T follicular helper cell (primary cell): ENCODE measurements around the gene LRP1B.

Source experiments
- DNase-seq: peaks from one replicate; pipeline ENCODE4 v3.0.0-alpha.2; 2020; ENCODE audit warnings: low read depth

LRP1B gene

GRCh38 chr2:141586985-141587384 lies 543.8 kb downstream of the LRP1B start:
- no peak for DNase-seq

DNA sequence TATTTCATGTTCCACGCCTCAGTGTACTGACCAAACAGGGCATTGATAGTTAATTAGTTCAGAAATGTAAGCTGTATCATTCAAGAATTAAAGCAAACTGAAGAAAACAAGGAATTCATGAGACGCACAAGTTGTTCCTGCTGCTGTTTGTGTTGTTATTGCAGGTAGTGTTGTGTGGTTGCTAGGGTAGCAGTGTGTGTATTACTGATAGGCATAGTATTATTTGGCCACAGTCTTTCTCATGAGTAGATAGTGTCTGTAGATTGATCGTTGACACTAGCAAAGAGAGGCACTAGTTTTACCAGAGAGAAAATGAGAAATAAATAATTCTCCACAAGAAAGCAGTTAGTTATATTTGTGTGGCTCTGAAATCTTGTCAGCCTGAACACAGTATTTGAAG lies 548.6 kb downstream of the LRP1B start:
- DNase-seq: no peak

GRCh38 chr2:141579071-141579470 lies 551.7 kb downstream of the LRP1B start:
- DNase-seq: no peak

DNA sequence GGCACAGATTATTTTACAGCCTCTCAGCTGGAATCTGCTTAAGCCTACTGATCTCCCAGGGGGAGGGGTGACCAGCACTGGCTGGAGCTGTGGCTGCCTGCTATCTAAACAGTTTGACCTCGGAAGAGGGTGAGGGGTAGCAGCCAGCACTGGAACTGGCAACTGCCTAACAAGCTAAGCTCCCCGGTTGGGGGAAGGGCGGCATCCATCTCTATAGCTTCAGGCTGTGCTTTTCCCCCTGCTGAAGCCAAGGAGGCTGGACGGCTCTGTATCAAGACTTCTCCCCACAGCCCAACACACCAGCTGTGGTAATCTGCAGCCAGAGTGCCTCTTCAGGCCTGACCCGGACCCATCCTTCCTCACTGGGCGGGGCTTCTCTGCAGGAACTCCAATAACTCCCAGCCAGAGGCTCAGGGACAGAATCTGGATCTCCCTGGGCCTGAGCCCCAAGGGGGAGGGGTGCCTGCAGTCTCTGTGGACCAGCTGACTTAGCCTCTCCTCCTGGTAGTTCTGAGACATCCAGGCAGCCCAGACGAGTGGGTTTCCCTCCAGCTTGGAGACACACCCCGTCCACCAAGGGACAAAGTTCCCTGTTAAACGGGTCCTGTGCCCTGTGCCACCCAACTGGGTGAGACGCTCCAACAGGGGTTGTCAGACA lies 560.2 kb downstream of the LRP1B start:
- no peak for DNase-seq

DNA sequence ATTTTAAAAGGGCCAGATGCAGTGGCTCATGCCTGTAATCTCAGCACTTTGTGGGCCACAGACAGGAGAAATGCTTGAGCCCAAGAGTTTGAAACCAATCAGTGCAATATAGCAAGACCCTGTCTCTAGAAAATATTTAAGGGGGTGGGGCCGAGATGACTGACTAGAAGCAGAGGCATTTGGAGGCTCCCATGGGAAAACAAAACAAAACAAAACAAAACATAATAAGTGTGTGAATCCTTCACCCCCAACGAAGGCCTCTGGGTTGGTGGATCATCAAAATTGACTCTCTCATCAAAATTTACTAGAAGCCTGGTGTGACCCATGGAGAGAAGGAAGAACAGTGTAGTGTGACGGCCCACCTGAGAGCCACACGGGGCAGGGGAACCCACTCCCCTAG lies 560.9 kb downstream of the LRP1B start:
- DNase-seq: no peak

- no peak for DNase-seq
Observed at GRCh38 chr2:141565597-141565996, 565.2 kb downstream of the LRP1B start.

DNA sequence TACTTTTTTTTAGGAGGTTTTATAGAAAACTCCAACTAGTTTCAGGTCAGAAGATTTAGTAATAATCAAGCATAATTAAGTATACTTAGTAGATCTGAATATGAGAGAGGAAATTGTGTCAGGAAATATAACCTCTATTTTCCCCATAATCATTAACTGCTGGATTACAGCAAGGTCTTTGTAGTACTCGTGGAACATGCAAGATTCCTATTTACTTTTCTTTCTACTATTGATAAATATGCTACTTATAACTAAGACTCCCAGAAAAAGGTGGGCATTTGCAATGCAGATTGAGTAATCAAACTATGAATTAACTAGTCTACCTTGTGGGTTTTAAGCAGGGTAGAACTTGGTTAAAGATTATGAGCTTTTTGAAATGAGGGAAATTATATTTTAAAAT lies 570.1 kb downstream of the LRP1B start:
- DNase-seq: no peak

- DNase-seq: no peak
Observed at GRCh38 chr2:141557329-141558095, 573.3 kb downstream of the LRP1B start.

DNA sequence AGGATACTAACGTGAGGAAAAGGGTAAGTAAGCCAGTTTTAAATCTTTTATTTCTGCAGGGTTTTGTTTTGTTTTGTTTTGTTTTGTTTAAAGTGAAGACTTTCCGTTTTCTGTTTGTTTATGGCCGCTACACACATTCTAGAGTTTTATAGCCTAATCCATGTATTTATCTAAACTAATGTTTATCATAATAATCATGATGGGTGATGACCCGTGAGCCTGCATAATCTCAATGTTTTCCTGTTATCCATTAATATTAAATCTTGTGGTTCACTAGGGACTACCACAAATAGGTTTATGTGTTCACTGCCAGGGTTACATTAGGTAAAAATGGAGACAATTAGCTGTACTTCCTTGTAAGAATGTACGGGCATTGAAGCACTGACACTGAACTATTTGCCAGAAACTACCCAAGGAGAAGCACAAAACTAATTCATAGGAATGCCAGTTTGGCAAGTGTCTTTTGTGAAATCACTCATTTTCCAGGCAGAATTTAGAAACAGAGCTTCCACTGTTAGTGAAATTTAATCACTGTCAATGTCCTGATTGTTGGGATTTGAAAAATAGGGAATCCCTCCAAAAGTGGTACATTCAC lies 574.8 kb downstream of the LRP1B start:
- no peak for DNase-seq

DNA sequence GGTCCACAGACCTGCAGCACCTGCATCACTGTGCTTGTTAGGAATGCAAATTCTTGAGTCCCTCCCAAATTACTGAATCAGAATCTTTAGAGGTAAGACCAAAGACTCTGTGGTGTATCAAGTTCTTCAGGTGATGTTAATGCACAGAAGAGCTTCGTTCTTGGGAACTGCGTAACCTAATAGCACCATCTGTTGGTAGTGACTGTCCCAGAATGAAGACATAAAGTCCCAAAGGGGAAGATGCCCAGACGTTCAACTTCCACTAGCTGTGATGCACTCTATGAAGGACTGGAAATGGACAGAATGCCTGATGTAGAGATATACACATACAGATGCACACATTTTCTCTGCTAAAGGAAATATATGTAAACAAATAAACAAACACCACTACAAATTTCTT lies 576.0 kb downstream of the LRP1B start:
- no peak for DNase-seq

DNA sequence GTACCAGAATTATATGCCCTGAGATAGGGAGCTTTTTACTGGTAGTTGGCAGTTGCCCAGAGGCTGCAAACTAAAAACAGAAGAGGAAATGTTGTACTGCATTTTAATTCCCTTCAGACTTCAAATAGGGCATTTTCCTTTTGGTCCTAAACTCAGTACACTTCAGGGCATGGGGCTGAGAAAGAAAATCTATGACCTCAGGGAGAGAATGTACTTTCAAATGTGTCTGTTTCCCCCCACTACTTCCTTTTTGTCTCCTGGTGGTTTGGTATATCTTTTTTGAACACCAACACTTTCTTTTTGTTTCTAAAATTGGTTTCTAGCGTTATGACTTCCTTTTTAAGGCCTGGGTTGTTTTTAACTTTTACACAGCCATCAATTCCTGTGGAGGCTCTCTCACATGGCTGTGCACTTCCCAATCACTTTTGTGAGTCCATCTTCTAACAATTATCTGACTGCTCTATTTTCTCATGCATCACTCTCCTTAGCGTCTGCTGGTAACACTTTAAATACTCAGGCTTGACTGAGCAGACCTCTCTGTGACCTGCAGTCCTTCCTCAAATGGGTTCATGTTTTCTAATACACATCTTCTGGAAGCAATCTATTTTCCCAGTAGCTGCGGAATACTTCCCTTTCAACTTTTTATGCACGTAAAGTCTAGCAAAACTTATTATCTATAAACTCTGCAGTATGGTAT lies 596.0 kb downstream of the LRP1B start:
- no peak for DNase-seq

- no peak for DNase-seq
Observed at GRCh38 chr2:141529659-141530058, 601.2 kb downstream of the LRP1B start.

GRCh38 chr2:141528990-141529389 lies 601.8 kb downstream of the LRP1B start:
- no peak for DNase-seq

GRCh38 chr2:141526760-141527159 lies 604.1 kb downstream of the LRP1B start:
- DNase-seq: no peak

DNA sequence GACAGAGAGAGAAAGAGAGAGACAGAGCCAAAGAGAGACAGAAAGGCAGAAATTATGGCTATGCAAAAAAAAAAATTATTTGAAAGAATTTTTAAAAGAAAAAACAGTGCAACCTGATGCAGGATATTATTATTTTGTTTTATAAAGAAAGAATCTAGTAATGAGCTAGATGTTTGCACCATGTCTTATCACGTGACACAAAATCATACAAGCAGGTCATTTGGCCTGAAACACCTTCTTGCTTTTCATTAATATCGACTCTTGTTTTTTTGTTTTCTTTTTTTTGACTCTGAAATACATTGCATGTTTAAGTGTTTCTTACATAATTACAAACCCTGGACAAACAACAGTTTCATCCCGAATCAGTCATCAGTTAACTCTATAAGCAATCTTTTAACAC lies 606.0 kb downstream of the LRP1B start:
- no peak for DNase-seq

- DNase-seq: no peak
Observed at GRCh38 chr2:141523199-141523598, 607.6 kb downstream of the LRP1B start.

GRCh38 chr2:141522702-141523101 lies 608.1 kb downstream of the LRP1B start:
- no peak for DNase-seq

- DNase-seq: no peak
Observed at GRCh38 chr2:141522048-141522447, 608.8 kb downstream of the LRP1B start.

DNA sequence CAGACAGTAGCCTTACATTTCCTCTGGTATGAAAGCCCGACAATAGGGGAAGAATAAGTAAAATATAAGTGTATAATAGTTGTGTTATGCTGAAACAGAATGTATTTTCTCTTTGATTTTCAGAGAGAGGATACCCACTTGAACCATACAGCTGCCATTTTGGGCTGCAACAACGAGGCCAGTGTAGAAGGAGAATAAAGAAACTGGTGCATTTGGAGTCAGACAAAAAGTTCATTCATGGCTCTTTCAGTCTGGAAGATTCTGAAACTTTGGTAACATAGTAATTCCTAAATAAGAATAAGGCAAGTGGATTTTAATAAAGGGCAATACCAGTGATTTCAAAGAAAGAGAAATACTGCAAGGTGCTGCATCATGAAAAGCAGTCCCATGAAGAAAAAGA lies 610.9 kb downstream of the LRP1B start:
- DNase-seq: no peak

DNA sequence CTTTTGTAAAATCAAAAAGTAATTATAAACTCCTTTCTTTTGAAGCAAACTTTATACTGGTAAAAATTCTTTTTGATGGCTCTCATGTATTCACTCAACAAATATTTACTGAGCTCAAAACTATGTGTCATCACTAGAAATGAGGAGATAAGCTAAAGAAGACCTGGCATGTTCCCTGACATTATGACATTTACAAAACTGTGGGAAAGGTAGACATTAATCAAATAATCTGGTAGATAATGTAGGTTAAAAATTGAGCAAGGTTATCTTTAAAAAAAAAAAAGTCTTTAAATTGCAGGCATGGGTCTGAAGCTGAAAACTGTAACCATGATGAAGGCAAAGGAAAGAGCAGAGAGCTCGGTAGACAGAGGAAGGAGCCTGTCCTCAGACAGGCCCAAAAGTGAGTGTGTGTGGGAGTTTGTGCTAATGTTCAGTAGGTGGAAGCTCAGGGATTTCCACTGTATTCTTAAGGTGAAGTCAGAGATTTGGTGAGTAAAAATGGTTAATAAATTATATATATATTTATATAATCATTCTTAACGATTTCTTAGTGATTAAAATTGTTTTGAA lies 612.9 kb downstream of the LRP1B start:
- no peak for DNase-seq

DNA sequence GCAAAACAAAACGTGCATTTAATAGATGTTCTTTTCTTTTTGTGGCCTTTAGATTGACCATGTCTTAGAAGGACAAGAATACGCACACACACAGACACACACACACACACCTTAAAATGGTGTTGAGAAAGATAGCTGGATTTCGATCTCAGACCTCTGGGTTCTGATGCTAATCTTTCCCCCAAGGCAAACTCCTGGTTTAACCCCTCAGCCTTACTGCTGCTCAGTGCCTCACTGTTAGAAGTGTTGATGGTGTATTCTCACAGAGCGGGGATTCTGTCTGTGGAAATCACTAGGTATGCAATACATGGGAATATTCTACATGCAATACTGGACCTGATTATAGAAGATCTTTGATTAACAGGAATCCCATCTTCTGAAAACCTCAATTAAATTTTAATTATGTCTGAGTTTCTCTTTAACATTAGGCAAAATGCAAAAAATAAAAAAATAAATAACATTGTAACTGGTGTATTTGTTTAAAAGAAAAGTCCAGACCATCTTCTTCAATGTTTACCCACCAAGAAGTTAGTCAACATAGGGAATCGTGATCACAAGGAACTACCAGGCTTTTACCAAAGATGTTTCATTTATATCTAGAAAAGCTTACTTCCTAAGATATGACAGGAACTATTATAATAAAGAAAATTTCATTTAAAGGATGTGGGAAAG lies 613.5 kb downstream of the LRP1B start:
- DNase-seq: no peak

GRCh38 chr2:141515931-141516330 lies 614.9 kb downstream of the LRP1B start:
- no peak for DNase-seq
